Lung (tissue), 12 donors: Measurements from ENCODE around the gene RERE. TPM values are rescaled to one million over a fixed set of nuclear protein-coding genes. Genes with fewer than 3 reads are reported as not detected.

ENCODE experiments used
- ATAC-seq: fragments of 200-7000 bp; cut with Tn5 transposase; one replicate; pipeline ENCODE4 v1.9.1; 2020; ENCODE audit warnings: moderate number of reproducible peaks; ENCODE audit not compliant: insufficient read depth, low FRiP score
- DNase-seq, 3 donors: peaks; one replicate each; pipeline ENCODE4 v3.0.0-alpha.2; 2013 to 2017
- H3K27ac ChIP-seq, 2 donors: one replicate each; pipeline ENCODE4 v1.5.1; 2013; ENCODE audit warnings: mild to moderate bottlenecking in 2 of 2, moderate library complexity in 2 of 2, control low read depth in 1 of 2, inconsistent platforms in 1 of 2, low read depth in 1 of 2, low read length in 1 of 2
- H3K27me3 ChIP-seq, 3 donors: one replicate each; pipeline ENCODE4 v1.5.1; 2013; ENCODE audit warnings: low read length in 2 of 3; ENCODE audit not compliant: control insufficient read depth in 3 of 3, insufficient read depth in 3 of 3
- H3K36me3 ChIP-seq, 4 donors: one replicate each; pipeline ENCODE4 v1.5.1; 2013; ENCODE audit warnings: low read length in 4 of 4, mild to moderate bottlenecking in 1 of 4, moderate library complexity in 1 of 4; ENCODE audit not compliant: control insufficient read depth in 4 of 4, insufficient read depth in 4 of 4
- H3K4me1 ChIP-seq, 5 donors: one replicate each; pipeline ENCODE4 v1.5.1; 2013; ENCODE audit warnings: low read length in 5 of 5, mild to moderate bottlenecking in 2 of 5, moderate library complexity in 1 of 5; ENCODE audit not compliant: control insufficient read depth in 5 of 5, insufficient read depth in 5 of 5
- H3K4me3 ChIP-seq: one replicate; pipeline ENCODE4 v1.5.1; 2013; ENCODE audit warnings: mild to moderate bottlenecking, control low read depth, moderate library complexity
- H3K9ac ChIP-seq, 2 donors: one replicate each; pipeline ENCODE4 v1.5.1; 2013; ENCODE audit warnings: low read length in 2 of 2, control low read depth in 1 of 2; ENCODE audit not compliant: insufficient read depth in 1 of 2
- H3K9me3 ChIP-seq, 4 donors: one replicate each; pipeline ENCODE4 v1.5.1; 2013; ENCODE audit warnings: low read length in 3 of 4, mild to moderate bottlenecking in 1 of 4, moderate library complexity in 1 of 4; ENCODE audit not compliant: control insufficient read depth in 4 of 4, insufficient read depth in 3 of 4
- CTCF ChIP-seq: IDR thresholded peaks from 2 replicates; pipeline ENCODE4 v1.5.1; 2012; ENCODE audit warnings: mild to moderate bottlenecking; ENCODE audit errors: control extremely low read depth, extremely low read depth
- WGBS, 2 donors: extraction: QIAGEN DNeasy Blood & Tissue Kit; methylation state at CpG; one replicate each; pipeline ENCODE4 v1.1.7; 2013; 5-methylcytosine and 5-hydroxymethylcytosine counted together
- polyA plus RNA-seq, 2 donors: library from polyadenylated mRNA; stranded (reverse); fragments of 200-250 nt; gene quantifications; one replicate each; pipeline ENCODE4 v1.2.1, GENCODE V29; 2013
- total RNA-seq, 2 donors: library from RNA; depleted of rRNA in 1 of 2; stranded (reverse); fragments of >200 nt in 1 of 2; gene quantifications; one replicate each; pipeline ENCODE4 v1.2.1, GENCODE V29; 2014 to 2021
- donor health status: control.
- donor health status: control.
- donor health status: Bipolar disorder and iron deficiency.
- donor health status: healthy.
- donor health status: DM: yes; HTN: yes; CAD: no.

RERE gene
- total and polyA plus RNA-seq, 4 donors: 21.7 to 207 (median 57.5) TPM

DNA sequence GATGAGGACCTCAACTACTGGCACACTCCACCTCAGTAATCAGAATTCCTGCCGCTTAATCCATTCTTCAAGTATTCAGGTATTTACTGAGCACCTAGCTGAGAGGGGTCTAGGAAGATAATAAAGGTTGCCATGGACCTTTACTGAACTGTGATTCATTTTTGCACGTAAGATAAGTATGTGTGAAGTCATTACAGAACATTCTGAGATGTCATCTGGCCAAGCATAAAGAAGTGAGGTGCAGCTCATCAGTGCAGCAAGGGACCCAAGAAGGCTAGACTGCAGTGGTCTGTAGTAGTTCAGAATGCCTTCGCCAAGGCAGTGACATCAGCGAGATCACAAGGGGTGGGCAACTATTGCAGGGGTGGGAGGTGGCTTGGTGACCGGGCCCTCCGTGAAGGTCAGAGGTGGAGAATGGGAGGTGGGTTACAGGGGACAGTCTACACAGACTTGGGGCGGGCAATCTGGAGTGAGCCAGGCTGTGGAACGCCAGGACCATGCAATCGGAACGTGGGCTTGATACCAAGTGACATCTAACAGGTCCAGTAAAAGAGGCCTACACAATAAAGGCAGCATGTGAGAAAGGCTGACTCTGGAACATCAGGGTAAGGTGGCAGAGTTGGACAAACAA, 392.2 kb downstream of the RERE start:
- H3K9ac ChIP-seq: no peak overlapping the region

GRCh38 chr1:8424539-8425116, 392.8 kb downstream of the RERE start:
- Histone ChIP-seq H3K4me1 (peaks cover 12 to 42% (median 23%) of the 10 kb centered on the region in 5 donors), H3K27ac (peak overlapping the region; percentile 97 to 100), H3K27me3 (no peaks in the 10 kb centered on the region), H3K36me3 (peaks cover 0 to 8% (median 3%) of the 10 kb centered on the region in 4 donors), H3K9ac (peak overlapping the region in 1 of 2 donors; percentile 80), H3K9me3 (no peaks in the 10 kb centered on the region), H3K4me3 (no peak overlapping the region)
- DNase-seq (peak; percentile 45 to 68 (median 51)), ATAC-seq (peak; percentile 37)
- 22 to 23% methylated on average over 9 of the region's 9 CpGs for WGBS, 2 donors
- no peak for TF ChIP-seq CTCF

More for the DNA sequence above, 392.2 kb downstream of the RERE start:
- TF ChIP-seq CTCF: no peak
- Histone ChIP-seq H3K4me1 (peaks cover 6 to 35% (median 16%) of the 10 kb centered on the region in 5 donors), H3K9me3 (no peaks in the 10 kb centered on the region), H3K27me3 (no peaks in the 10 kb centered on the region), H3K27ac (peak overlapping the region; percentile 97 to 100), H3K36me3 (peaks cover 0 to 4% (median 0%) of the 10 kb centered on the region in 4 donors), H3K4me3 (no peak overlapping the region)
- ATAC-seq: no peak
- WGBS, 2 donors: 88 to 91% methylated on average over 10 of the region's 10 CpGs
- DNase-seq: no peak

GRCh38 chr1:8423692-8424538, 393.5 kb downstream of the RERE start:
- no peaks in the 10 kb centered on the region for H3K27me3 ChIP-seq
- WGBS, 2 donors: 0 to 1% methylated on average over 51 to 79 of the region's 79 CpGs
- peak; percentile 42 for ATAC-seq
- no peaks in the 10 kb centered on the region for H3K9me3 ChIP-seq
- H3K9ac ChIP-seq: peak overlapping the region in 1 of 2 donors; percentile 80
- DNase-seq: peak; percentile 84 to 88 (median 86)
- H3K27ac ChIP-seq: peak overlapping the region; percentile 97 to 100
- TF ChIP-seq CTCF: no peak
- H3K4me1 ChIP-seq: peaks cover 12 to 49% (median 30%) of the 10 kb centered on the region in 5 donors
- H3K36me3 ChIP-seq: peaks cover 0 to 14% (median 6%) of the 10 kb centered on the region in 4 donors
- H3K4me3 ChIP-seq: peak overlapping the region; percentile 87
